DOHH2 (cell line): ENCODE data around the gene PRDM1.
A peak's percentile ranks its signal among the peaks of the same experiment; 100 is the strongest.

Experiments used
- H3F3A ChIP-seq: fragments of 200-600 bp; sonication (generic), shearing (Covaris generic); 2 replicates; pipeline ENCODE4 v1.6.0; 2016; ENCODE audit warnings: antibody characterized with exemption, mild to moderate bottlenecking; ENCODE audit not compliant: control insufficient read depth, insufficient read depth
- H3K27ac ChIP-seq: fragments of 200-600 bp; sonication (generic); 2 replicates; pipeline ENCODE4 v1.5.1; 2014; ENCODE audit warnings: low read depth, mild to moderate bottlenecking, low read length, moderate library complexity
- H3K27me3 ChIP-seq: fragments of 200-600 bp; sonication (generic); 2 replicates; pipeline ENCODE4 v1.6.1; 2014; ENCODE audit warnings: mild to moderate bottlenecking, low read length, mixed read lengths; ENCODE audit not compliant: control insufficient read depth
- H3K36me3 ChIP-seq: fragments of 200-600 bp; sonication (generic); 2 replicates; pipeline ENCODE4 v1.6.1; 2014; ENCODE audit warnings: mild to moderate bottlenecking, low read length, moderate library complexity, mixed read lengths; ENCODE audit not compliant: control insufficient read depth
- H3K4me1 ChIP-seq: fragments of 200-600 bp; sonication (generic); 2 replicates; pipeline ENCODE4 v1.6.1; 2014; ENCODE audit warnings: mild to moderate bottlenecking, low read length, mixed read lengths; ENCODE audit not compliant: control insufficient read depth
- H3K4me2 ChIP-seq: fragments of 200-600 bp; sonication (generic); 2 replicates; pipeline ENCODE4 v1.6.0; 2014; ENCODE audit warnings: mild to moderate bottlenecking, low read length, moderate library complexity
- H3K4me3 ChIP-seq: fragments of 200-600 bp; sonication (generic); 2 replicates; pipeline ENCODE4 v1.5.1; 2014; ENCODE audit warnings: mild to moderate bottlenecking, low read length, mixed read lengths
- H3K79me2 ChIP-seq: fragments of 200-600 bp; sonication (generic); 2 replicates; pipeline ENCODE4 v1.6.1; 2014; ENCODE audit warnings: mild to moderate bottlenecking, low read length, mixed read lengths; ENCODE audit not compliant: control insufficient read depth
- H3K9me2 ChIP-seq: fragments of 200-600 bp; sonication (generic); replicated peaks from 2 replicates; pipeline ENCODE4 v1.6.1; 2014; ENCODE audit warnings: mild to moderate bottlenecking, low read length, mixed read lengths; ENCODE audit not compliant: control insufficient read depth
- H3K9me3 ChIP-seq: fragments of 200-600 bp; sonication (generic); 2 replicates; pipeline ENCODE4 v1.6.1; 2014; ENCODE audit warnings: antibody characterized with exemption, low read length, mixed read lengths; ENCODE audit not compliant: control insufficient read depth, insufficient read depth
- H4K20me1 ChIP-seq: fragments of 200-600 bp; sonication (generic); 2 replicates; pipeline ENCODE4 v1.6.0; 2014; ENCODE audit warnings: low read depth, mild to moderate bottlenecking, antibody characterized with exemption, low read length, moderate library complexity; ENCODE audit not compliant: control insufficient read depth, insufficient read depth
- EZH2phosphoT487 ChIP-seq: fragments of 200-600 bp; sonication (generic); IDR thresholded peaks from 2 replicates; pipeline ENCODE4 v1.6.1; 2017; ENCODE audit warnings: borderline replicate concordance, mild to moderate bottlenecking, antibody characterized with exemption, low read length, moderate library complexity, mixed read lengths
- TF ChIP-seq, protein P1 (sequence below): fragments of 200-600 bp; sonication (generic); IDR thresholded peaks from one replicate; pipeline ENCODE4 v1.5.1; 2014; ENCODE audit warnings: antibody characterized with exemption, mild to moderate bottlenecking, low read depth, low read length; ENCODE audit not compliant: poor library complexity, severe bottlenecking

The PRDM1 gene

DNA sequence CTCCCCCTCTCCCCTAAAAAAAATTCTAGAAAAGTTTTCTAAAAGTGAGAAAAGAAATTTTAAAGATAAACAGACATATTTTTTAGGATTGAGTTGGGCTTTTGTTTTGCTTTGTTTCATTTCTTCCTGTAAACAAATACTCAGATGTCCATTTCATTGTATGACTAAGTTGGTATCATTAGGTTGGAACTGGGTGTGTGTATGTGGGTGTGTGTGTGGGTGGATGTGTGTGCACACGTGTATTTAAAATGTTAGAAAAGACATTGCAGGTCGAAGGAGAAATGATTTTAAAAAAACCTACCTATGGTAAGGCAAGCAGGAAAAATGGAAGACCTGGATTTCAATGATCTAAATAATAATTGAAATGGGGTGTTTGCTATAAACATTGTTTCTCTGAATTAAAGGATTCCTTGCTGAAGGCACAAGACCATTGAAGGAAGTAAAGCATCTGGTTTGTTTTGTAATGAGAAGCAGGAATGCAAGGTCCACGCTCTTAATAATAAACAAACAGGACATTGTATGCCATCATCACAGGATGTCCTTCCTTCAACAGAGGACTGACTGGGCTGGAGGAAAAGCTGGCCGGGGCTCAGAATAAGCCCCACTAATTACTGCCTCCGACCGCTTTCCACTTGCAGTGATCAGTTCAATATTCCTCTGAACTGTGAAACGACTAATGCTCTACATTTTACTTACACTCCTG lies 996 bp upstream of the PRDM1 start:
- no peaks in the 10 kb centered on the region for H4K20me1 ChIP-seq
- peaks cover 37% of the 10 kb centered on the region for H3K27me3 ChIP-seq
- H3K27ac ChIP-seq = peak overlapping the region; percentile 15; the same call in 1 of the 2 replicates
- peaks cover 38% of the 10 kb centered on the region for H3K4me1 ChIP-seq
- peak overlapping the region; percentile 68 for H3K4me2 ChIP-seq
- no peak for TF ChIP-seq EZH2phosphoT487
- TF ChIP-seq, protein P1, sequence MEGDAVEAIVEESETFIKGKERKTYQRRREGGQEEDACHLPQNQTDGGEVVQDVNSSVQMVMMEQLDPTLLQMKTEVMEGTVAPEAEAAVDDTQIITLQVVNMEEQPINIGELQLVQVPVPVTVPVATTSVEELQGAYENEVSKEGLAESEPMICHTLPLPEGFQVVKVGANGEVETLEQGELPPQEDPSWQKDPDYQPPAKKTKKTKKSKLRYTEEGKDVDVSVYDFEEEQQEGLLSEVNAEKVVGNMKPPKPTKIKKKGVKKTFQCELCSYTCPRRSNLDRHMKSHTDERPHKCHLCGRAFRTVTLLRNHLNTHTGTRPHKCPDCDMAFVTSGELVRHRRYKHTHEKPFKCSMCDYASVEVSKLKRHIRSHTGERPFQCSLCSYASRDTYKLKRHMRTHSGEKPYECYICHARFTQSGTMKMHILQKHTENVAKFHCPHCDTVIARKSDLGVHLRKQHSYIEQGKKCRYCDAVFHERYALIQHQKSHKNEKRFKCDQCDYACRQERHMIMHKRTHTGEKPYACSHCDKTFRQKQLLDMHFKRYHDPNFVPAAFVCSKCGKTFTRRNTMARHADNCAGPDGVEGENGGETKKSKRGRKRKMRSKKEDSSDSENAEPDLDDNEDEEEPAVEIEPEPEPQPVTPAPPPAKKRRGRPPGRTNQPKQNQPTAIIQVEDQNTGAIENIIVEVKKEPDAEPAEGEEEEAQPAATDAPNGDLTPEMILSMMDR = no peak
- H3K4me3 ChIP-seq = peak overlapping the region; percentile 57
- no peaks in the 10 kb centered on the region for H3K36me3 ChIP-seq
- no peaks in the 10 kb centered on the region for H3K9me2 ChIP-seq
- H3K9me3 ChIP-seq = no peaks in the 10 kb centered on the region
- H3K79me2 ChIP-seq = no peaks in the 10 kb centered on the region
- H3F3A ChIP-seq = peaks cover 11% of the 10 kb centered on the region

DNA sequence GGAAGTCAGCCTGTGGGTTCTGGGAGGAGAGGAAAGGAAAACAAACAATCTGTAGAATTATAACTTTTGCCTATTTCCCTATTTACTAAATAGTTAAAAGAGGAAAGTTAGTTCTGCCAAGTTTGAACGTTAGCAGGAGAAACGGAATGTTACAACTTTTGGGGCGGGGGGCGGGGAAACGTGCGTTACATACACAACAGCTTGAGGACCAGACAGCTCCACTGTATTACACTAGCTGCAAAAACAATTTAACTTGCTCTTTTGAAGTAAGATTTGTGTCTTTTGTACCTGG lies 498 bp upstream of the PRDM1 start:
- H3K27ac ChIP-seq = peak overlapping the region; percentile 32
- H3K79me2 ChIP-seq = no peaks in the 10 kb centered on the region

DNA sequence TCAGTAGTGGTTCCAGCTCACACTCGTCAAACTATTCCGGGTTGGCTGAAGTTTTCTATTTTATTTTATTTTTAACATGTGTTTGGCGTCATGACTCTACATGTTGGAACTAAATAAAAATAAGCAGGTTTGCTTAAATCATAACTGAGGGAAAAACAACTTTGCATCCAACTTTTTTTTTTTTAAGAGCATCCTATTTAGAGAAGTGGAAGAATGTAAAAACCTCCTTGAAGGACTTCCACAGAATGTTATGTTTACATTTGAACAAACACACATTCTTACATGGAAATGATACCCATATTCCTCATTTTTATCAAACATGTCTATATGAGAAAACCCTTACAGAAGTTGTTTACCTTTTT lies 659 bp downstream of the PRDM1 start:
- Histone ChIP-seq H3F3A (peaks cover 11% of the 10 kb centered on the region), H3K9me2 (no peaks in the 10 kb centered on the region), H3K4me2 (peak overlapping the region; percentile 68), H3K79me2 (no peaks in the 10 kb centered on the region), H3K27me3 (peaks cover 46% of the 10 kb centered on the region), H3K4me1 (peaks cover 38% of the 10 kb centered on the region), H3K27ac (no peak overlapping the region), H3K4me3 (peak overlapping the region; percentile 57), H3K36me3 (no peaks in the 10 kb centered on the region), H4K20me1 (no peaks in the 10 kb centered on the region), H3K9me3 (no peaks in the 10 kb centered on the region)
- TF ChIP-seq, protein P1 = no peak
- no peak for TF ChIP-seq EZH2phosphoT487

More for the DNA sequence above, 498 bp upstream of the PRDM1 start:
- no peak for TF ChIP-seq EZH2phosphoT487
- Histone ChIP-seq H3F3A (peaks cover 11% of the 10 kb centered on the region), H3K36me3 (no peaks in the 10 kb centered on the region), H3K9me3 (no peaks in the 10 kb centered on the region), H3K9me2 (no peaks in the 10 kb centered on the region), H3K4me1 (peaks cover 38% of the 10 kb centered on the region), H3K4me3 (peak overlapping the region; percentile 57), H3K27me3 (peaks cover 42% of the 10 kb centered on the region), H4K20me1 (no peaks in the 10 kb centered on the region), H3K4me2 (peak overlapping the region; percentile 68)

DNA sequence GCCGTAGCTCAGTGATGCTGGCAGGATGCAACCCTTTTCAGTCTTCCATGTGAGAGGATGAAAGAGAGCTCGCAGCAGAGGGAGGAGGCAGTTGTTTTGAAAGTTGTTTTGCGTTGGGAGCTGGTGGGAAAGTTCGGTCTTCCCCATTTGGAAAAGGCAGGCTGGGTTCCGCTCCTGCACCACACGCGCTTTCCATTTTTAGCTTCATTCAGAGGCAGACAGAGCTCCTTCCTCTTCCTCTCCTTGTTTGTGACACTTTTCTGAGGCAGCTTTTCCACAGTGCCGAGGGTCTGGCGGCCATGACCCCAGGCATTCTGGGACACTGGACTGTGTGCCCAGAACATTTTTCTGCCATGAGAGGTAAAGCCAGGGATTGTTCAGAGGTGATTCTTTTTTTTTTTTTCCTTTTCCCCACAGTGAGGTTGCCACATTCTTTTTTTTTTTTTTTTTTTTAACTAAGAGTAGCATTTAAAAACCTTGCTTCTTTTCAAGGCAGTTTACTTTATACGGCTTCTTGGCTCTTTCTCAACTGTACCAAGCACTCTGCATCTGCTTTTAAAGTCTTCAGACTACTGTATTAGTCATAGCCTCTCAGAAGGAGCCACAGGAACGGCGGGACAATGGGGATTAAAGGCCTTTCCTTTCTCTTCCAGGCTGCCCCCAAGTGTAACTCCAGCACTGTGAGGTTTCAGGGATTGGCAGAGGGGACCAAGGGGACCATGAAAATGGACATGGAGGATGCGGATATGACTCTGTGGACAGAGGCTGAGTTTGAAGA lies 1.6 kb downstream of the PRDM1 start:
- peak overlapping the region; percentile 68 for H3K4me2 ChIP-seq
- peaks cover 51% of the 10 kb centered on the region for H3K27me3 ChIP-seq
- no peaks in the 10 kb centered on the region for H3K9me2 ChIP-seq
- H3K4me1 ChIP-seq = peaks cover 38% of the 10 kb centered on the region
- TF ChIP-seq, protein P1 = no peak
- TF ChIP-seq EZH2phosphoT487 = no peak
- H3K9me3 ChIP-seq = no peaks in the 10 kb centered on the region
- peak overlapping the region; percentile 57; the same call in 1 of the 2 replicates for H3K4me3 ChIP-seq
- no peaks in the 10 kb centered on the region for H3K36me3 ChIP-seq
- H3K27ac ChIP-seq = no peak overlapping the region
- H3F3A ChIP-seq = peaks cover 11% of the 10 kb centered on the region
- no peaks in the 10 kb centered on the region for H3K79me2 ChIP-seq
- no peaks in the 10 kb centered on the region for H4K20me1 ChIP-seq
